HepG2 (cell line): ENCODE results near the gene ADAMTS2. TPM values are rescaled to one million over a fixed set of nuclear protein-coding genes. Genes with fewer than 3 reads are reported as not detected.

Experiments
- ATAC-seq: fragments of 200-7000 bp; cut with Tn5 transposase; 3 replicates; pipeline ENCODE4 v1.9.1; 2020; ENCODE audit warnings: mild to moderate bottlenecking, moderate library complexity
- BruUV-seq: library from RNA; stranded (reverse); fragments of 400-500 nt; replicated peaks from 2 replicates; lab custom pipeline; 2021; lab: Mats Ljungman, UMichigan
- CTCF ChIA-PET: fragments of 300-600 bp; formaldehyde crosslinking; extraction: SDS; loops from one replicate; lab custom pipeline; 2021; ENCODE audit warnings: low total read pairs, inconsistent platforms, low intra/inter-chr PET ratio; lab: Yijun Ruan, JAX
- POLR2A ChIA-PET: fragments of 350-600 bp; sonication (Branson Sonifier 250); formaldehyde crosslinking; loops from one replicate; lab custom pipeline; 2020; ENCODE audit warnings: antibody characterized with exemption, inconsistent platforms; lab: Yijun Ruan, JAX
- DNase-seq: peaks from one replicate; pipeline ENCODE4 v3.0.0-alpha.2; 2015; ENCODE audit warnings: low spot score
- FAIRE-seq: peaks from 3 replicates; lab custom pipeline; 2011; peaks lifted over from hg19 to GRCh38; lab: Jason Lieb, UNC
- H2AFZ ChIP-seq: one replicate; pipeline ENCODE4 v1.6.1; 2011; ENCODE audit warnings: low read length, inconsistent platforms
- H3K27ac ChIP-seq: fragments of 300-600 bp; 3 replicates; pipeline ENCODE4 v1.8.0; 2011; ENCODE audit warnings: mixed run types, mild to moderate bottlenecking, mixed read lengths, low read length, inconsistent platforms; ENCODE audit not compliant: insufficient read depth; ENCODE audit errors: extremely low read length
- H3K27me3 ChIP-seq, 2 experiments: fragments of 200-600 bp in 1 of 2; 2 replicates in 1 of 2; 3 replicates in 1 of 2; pipeline versions ENCODE4 v1.6.0 to v1.8.0; 2011; ENCODE audit warnings: low read length in 2 of 2, mild to moderate bottlenecking in 2 of 2, moderate library complexity in 2 of 2, inconsistent platforms in 1 of 2; ENCODE audit not compliant: insufficient read depth in 2 of 2, control insufficient read depth in 1 of 2
- H3K36me3 ChIP-seq, 2 experiments: fragments of 200-600 bp in 1 of 2; replicated peaks in 1 of 2; 2 replicates in 1 of 2; 3 replicates in 1 of 2; pipeline versions ENCODE4 v1.5.1 to v1.8.0; 2011; ENCODE audit warnings: low read length in 2 of 2, inconsistent platforms in 1 of 2; ENCODE audit not compliant: insufficient read depth in 2 of 2, control insufficient read depth in 1 of 2
- H3K4me1 ChIP-seq: 2 replicates; pipeline ENCODE4 v1.5.1; 2012; ENCODE audit warnings: low read length, inconsistent platforms; ENCODE audit not compliant: insufficient read depth
- H3K4me2 ChIP-seq: 2 replicates; pipeline ENCODE4 v1.6.0; 2011; ENCODE audit warnings: low read depth, low read length, inconsistent platforms
- H3K4me3 ChIP-seq, 3 experiments: fragments of 200-600 bp in 1 of 3; sonication (generic), shearing (Covaris generic) in 1 of 3; replicated peaks in 1 of 3; 2 replicates each; pipeline ENCODE4 v1.5.1; 2011 to 2016; ENCODE audit warnings: low read length in 3 of 3, inconsistent platforms in 2 of 3, low read depth in 2 of 3, mild to moderate bottlenecking in 2 of 3, control low read depth in 1 of 3, mixed read lengths in 1 of 3; ENCODE audit not compliant: insufficient read depth in 1 of 3
- H3K79me2 ChIP-seq: one replicate; pipeline ENCODE4 v1.6.1; 2011; ENCODE audit warnings: low read length, inconsistent platforms; ENCODE audit not compliant: insufficient read depth
- H3K9ac ChIP-seq: 2 replicates; pipeline ENCODE4 v1.6.0; 2011; ENCODE audit warnings: mild to moderate bottlenecking, low read depth, low read length, inconsistent platforms; ENCODE audit not compliant: insufficient read depth
- H3K9me3 ChIP-seq: 2 replicates; pipeline ENCODE4 v1.5.1; 2012; ENCODE audit warnings: mild to moderate bottlenecking, low read length
- H4K20me1 ChIP-seq: 2 replicates; pipeline ENCODE4 v1.6.0; 2011; ENCODE audit warnings: inconsistent platforms, mild to moderate bottlenecking, low read length, moderate library complexity; ENCODE audit not compliant: insufficient read depth
- HIVEP1 ChIP-seq: sonication (generic); formaldehyde crosslinking; IDR thresholded peaks from 2 replicates; pipeline ENCODE4 v1.4.0; 2020; ENCODE audit warnings: mild to moderate bottlenecking, missing genetic modification reagents
- JUN ChIP-seq: sonication (generic); formaldehyde crosslinking; IDR thresholded peaks from 2 replicates; pipeline ENCODE4 v1.4.0; 2020; ENCODE audit warnings: mild to moderate bottlenecking, missing genetic modification reagents
- KDM5A ChIP-seq: fragments of 200-600 bp; sonication (generic); IDR thresholded peaks from 2 replicates; pipeline ENCODE4 v1.7.0; 2018; ENCODE audit warnings: antibody characterized with exemption, mild to moderate bottlenecking, low read length, borderline replicate concordance
- KDM5B ChIP-seq: sonication (generic); formaldehyde crosslinking; IDR thresholded peaks from 2 replicates; pipeline ENCODE4 v1.4.0; 2020; ENCODE audit warnings: missing genetic modification reagents, mild to moderate bottlenecking, borderline replicate concordance
- MAFG ChIP-seq: sonication (generic); formaldehyde crosslinking; IDR thresholded peaks from 2 replicates; pipeline ENCODE4 v1.5.1; 2020; ENCODE audit warnings: mild to moderate bottlenecking, missing genetic modification reagents
- ZBTB20 ChIP-seq: sonication (generic); formaldehyde crosslinking; IDR thresholded peaks from 2 replicates; pipeline ENCODE4 v1.8.1; 2023; ENCODE audit warnings: missing genetic modification reagents, low read depth, mild to moderate bottlenecking, borderline replicate concordance
- ZBTB49 ChIP-seq: sonication (generic); formaldehyde crosslinking; IDR thresholded peaks from 2 replicates; pipeline ENCODE4 v1.4.0; 2020; ENCODE audit warnings: missing genetic modification reagents, borderline replicate concordance
- ZNF576 ChIP-seq: sonication (generic); formaldehyde crosslinking; IDR thresholded peaks from 2 replicates; pipeline ENCODE4 v1.4.0; 2020; ENCODE audit warnings: mild to moderate bottlenecking, missing genetic modification reagents
- ZNF644 ChIP-seq: IDR thresholded peaks from 2 replicates; pipeline ENCODE4 v1.6.1; 2016; ENCODE audit warnings: low read depth
- WGBS: methylation state at CpG from one replicate; pipeline ENCODE4 v1.1.6; 2017; ENCODE audit warnings: low lambda C conversion rate; 5-methylcytosine and 5-hydroxymethylcytosine counted together
- in situ Hi-C: cut with HindIII; loops from 2 replicates; pipeline ENCODE4 v1.10.0; 2017; ENCODE audit warnings: low pct_unique_long_range_greater_than_20kb; ENCODE audit not compliant: extremely low pct_ligation_motif_present
- intact Hi-C: fragments of 100-400 bp; cut with micrococcal nuclease; formaldehyde crosslinking; loops from one replicate; pipeline ENCODE4 v1.10.0; 2022; ENCODE audit not compliant: unreplicated experiment
- polyA plus RNA-seq, 8 experiments: library from polyadenylated mRNA; depleted of rRNA in 3 of 8; stranded (reverse) in 7 of 8; unstranded in 1 of 8; fragments of >200 nt; fragmentation: Illumina TruSeq in 4 of 8; extraction: Trizol in 4 of 8; gene quantifications; 2 replicates each; pipeline versions ENCODE4 v1.2.1 to v1.2.3, GENCODE V29; 2011 to 2016; ENCODE audit warnings: low read depth in 4 of 8, missing spikeins in 1 of 8, mixed read lengths in 1 of 8; ENCODE audit not compliant: insufficient read depth in 1 of 8
- total RNA-seq, 5 experiments: library from RNA; depleted of rRNA; stranded (reverse); fragments of >200 nt; fragmentation: Illumina TruSeq; extraction: Trizol; gene quantifications; 2 replicates each; pipeline ENCODE4 v1.2.3, GENCODE V29; 2016; ENCODE audit warnings: low read depth in 1 of 5

The ADAMTS2 gene
- total and polyA plus RNA-seq, 2 of the 13 experiments (the other 11 are each of a cell fraction or from before 2014, with no cell fraction given), result 0.24 to 3.5 TPM

DNA sequence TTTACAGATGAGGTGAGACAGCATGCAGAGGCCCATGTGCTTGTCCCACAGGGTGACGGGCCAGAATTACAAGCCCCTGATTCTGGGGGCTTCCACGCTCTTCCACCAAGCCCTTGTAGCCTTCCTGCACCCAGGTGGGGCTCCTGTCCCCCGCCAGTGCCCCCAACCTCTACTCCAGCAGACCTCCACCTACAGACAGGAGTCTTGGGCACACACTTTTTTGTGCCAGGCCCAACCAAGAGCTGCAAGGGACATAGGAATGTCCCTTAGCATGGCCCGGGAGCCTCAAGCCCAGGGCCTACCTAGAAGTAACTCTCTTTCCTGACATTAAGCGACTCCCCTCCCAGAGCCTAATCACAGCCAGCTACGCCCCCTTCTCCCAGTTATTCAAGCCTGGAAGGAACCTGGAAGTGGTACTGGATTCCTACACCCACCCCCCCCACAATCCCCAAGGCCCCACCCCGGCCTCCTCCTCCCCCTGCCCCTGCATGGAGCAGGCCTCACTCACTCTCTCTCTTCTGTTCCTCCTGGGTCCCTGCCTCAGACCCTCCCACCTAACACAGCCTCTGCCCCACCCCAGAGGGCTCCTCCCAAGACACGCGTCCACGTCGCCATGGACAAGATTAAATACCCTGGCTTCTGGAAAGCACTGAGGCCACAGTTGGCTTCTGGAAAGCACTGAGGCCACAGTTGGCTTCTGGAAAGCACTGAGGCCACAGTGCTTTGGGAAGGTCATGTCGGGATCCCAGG is 30.5 kb downstream of the ADAMTS2 start:
- no peaks in the 10 kb centered on the region for H3K9me3 ChIP-seq
- H3K79me2 ChIP-seq, result no peaks in the 10 kb centered on the region
- ChIA-PET CTCF (no interaction called here), POLR2A (no interaction called here)
- 37% methylated on average over 7 of the region's 12 CpGs for WGBS
- H3K4me1 ChIP-seq, result no peaks in the 10 kb centered on the region
- no TSS peak for BruUV-seq
- TF ChIP-seq JUN (no peak), HIVEP1 (CRISPR knock-in tag) (no peak), MAFG (CRISPR knock-in tag) (no peak), ZNF644 (no peak), ZNF576 (no peak), ZBTB49 (CRISPR knock-in tag) (no peak), ZBTB20 (CRISPR knock-in tag) (no peak), KDM5A (no peak), KDM5B (CRISPR knock-in tag) (no peak)
- peaks cover 0 to 3% of the 10 kb centered on the region in 2 experiments; a peak in 3 of 5 replicates for H3K27me3 ChIP-seq
- ATAC-seq, result no peak
- no peak for FAIRE-seq
- no peaks in the 10 kb centered on the region for H4K20me1 ChIP-seq
- intact Hi-C loops (no loop called here), in situ Hi-C loops (no loop called here)
- DNase-seq, result no peak
- H3K4me2 ChIP-seq, result no peak overlapping the region
- no peak overlapping the region for H2AFZ ChIP-seq
- no peak overlapping the region for H3K4me3 ChIP-seq
- H3K27ac ChIP-seq, result no peak overlapping the region
- no peak overlapping the region for H3K9ac ChIP-seq
- H3K36me3 ChIP-seq, result no peaks in the 10 kb centered on the region
